HepG2 (cell line): ENCODE measurements around the gene TGM2. TPM values are rescaled to one million over a fixed set of nuclear protein-coding genes. Genes with fewer than 3 reads are reported as not detected.
A peak's percentile ranks its signal among the peaks of the same experiment; 100 is the strongest.

Experiments used
- CBX2 ChIP-seq, 2 experiments: fragments of 200-600 bp in 1 of 2; sonication (generic); formaldehyde crosslinking in 1 of 2; IDR thresholded peaks; 2 replicates each; pipeline versions ENCODE4 v1.7.0 to v1.8.1; 2018 to 2022; ENCODE audit warnings: low read depth in 2 of 2, low read length in 1 of 2, mild to moderate bottlenecking in 1 of 2, missing genetic modification reagents in 1 of 2
- CEBPG ChIP-seq: IDR thresholded peaks from 2 replicates; pipeline ENCODE4 v1.6.1; 2016
- GTF3A ChIP-seq: sonication (generic); formaldehyde crosslinking; conservative IDR thresholded peaks from 2 replicates; pipeline ENCODE4 v1.4.0; 2020; ENCODE audit warnings: mild to moderate bottlenecking, missing genetic modification reagents
- HMGA1 ChIP-seq: sonication (generic); formaldehyde crosslinking; conservative IDR thresholded peaks from 2 replicates; pipeline ENCODE4 v1.4.0; 2020; ENCODE audit warnings: missing genetic modification reagents
- IRF2 ChIP-seq: IDR thresholded peaks from 2 replicates; pipeline ENCODE4 v1.6.1; 2018; ENCODE audit warnings: missing genetic modification reagents, missing compliant biosample characterization
- PHF8 ChIP-seq: sonication (generic); formaldehyde crosslinking; IDR thresholded peaks from 2 replicates; pipeline ENCODE4 v1.5.0; 2020; ENCODE audit warnings: missing genetic modification reagents
- SAFB2 ChIP-seq: sonication (generic); formaldehyde crosslinking; IDR thresholded peaks from 2 replicates; pipeline ENCODE4 v1.5.1; 2020; ENCODE audit warnings: missing genetic modification reagents, low read depth, mild to moderate bottlenecking, borderline replicate concordance
- SRSF9 ChIP-seq: fragments of 200-400 bp; formaldehyde crosslinking; IDR thresholded peaks from 2 replicates; pipeline ENCODE4 v1.6.1; 2018; ENCODE audit warnings: borderline replicate concordance, mild to moderate bottlenecking, low read depth, low read length; ENCODE audit not compliant: insufficient read depth, poor library complexity, severe bottlenecking
- SSRP1 ChIP-seq: IDR thresholded peaks from 2 replicates; pipeline ENCODE4 v1.6.1; 2016; ENCODE audit warnings: control low read depth
- TBX2 ChIP-seq: sonication (generic); formaldehyde crosslinking; IDR thresholded peaks from 2 replicates; pipeline ENCODE4 v1.5.0; 2020; ENCODE audit warnings: missing genetic modification reagents, mild to moderate bottlenecking, borderline replicate concordance
- ZBTB38 ChIP-seq: sonication (generic); formaldehyde crosslinking; IDR thresholded peaks from 2 replicates; pipeline ENCODE4 v1.5.1; 2020; ENCODE audit warnings: mild to moderate bottlenecking, missing genetic modification reagents
- ZNF30 ChIP-seq: sonication (generic); formaldehyde crosslinking; IDR thresholded peaks from 2 replicates; pipeline ENCODE4 v1.5.0; 2020; ENCODE audit warnings: mild to moderate bottlenecking, missing genetic modification reagents
- ZNF564 ChIP-seq: sonication (generic); formaldehyde crosslinking; IDR thresholded peaks from 2 replicates; pipeline ENCODE4 v1.8.1; 2023; ENCODE audit warnings: mild to moderate bottlenecking, missing genetic modification reagents
- ZNF619 ChIP-seq: sonication (generic); formaldehyde crosslinking; IDR thresholded peaks from 2 replicates; pipeline ENCODE4 v1.4.0; 2020; ENCODE audit warnings: mild to moderate bottlenecking, missing genetic modification reagents
- ZNF7 ChIP-seq: IDR thresholded peaks from 2 replicates; pipeline ENCODE4 v1.6.1; 2016; ENCODE audit warnings: missing biosample characterization, missing genetic modification reagents
- ZNF709 ChIP-seq: sonication (generic); formaldehyde crosslinking; IDR thresholded peaks from 2 replicates; pipeline ENCODE4 v1.5.0; 2020; ENCODE audit warnings: mild to moderate bottlenecking, missing genetic modification reagents
- ZNF781 ChIP-seq: sonication (generic); formaldehyde crosslinking; IDR thresholded peaks from 2 replicates; pipeline ENCODE4 v1.5.1; 2020; ENCODE audit warnings: borderline replicate concordance, mild to moderate bottlenecking, missing genetic modification reagents; ENCODE audit errors: not compliant biosample characterization
- polyA plus RNA-seq, 8 experiments: library from polyadenylated mRNA; depleted of rRNA in 3 of 8; stranded (reverse) in 7 of 8; unstranded in 1 of 8; fragments of >200 nt; fragmentation: Illumina TruSeq in 4 of 8; extraction: Trizol in 4 of 8; gene quantifications; 2 replicates each; pipeline versions ENCODE4 v1.2.1 to v1.2.3, GENCODE V29; 2011 to 2016; ENCODE audit warnings: low read depth in 4 of 8, missing spikeins in 1 of 8, mixed read lengths in 1 of 8; ENCODE audit not compliant: insufficient read depth in 1 of 8
- total RNA-seq, 5 experiments: library from RNA; depleted of rRNA; stranded (reverse); fragments of >200 nt; fragmentation: Illumina TruSeq; extraction: Trizol; gene quantifications; 2 replicates each; pipeline ENCODE4 v1.2.3, GENCODE V29; 2016; ENCODE audit warnings: low read depth in 1 of 5
- TF ChIP-seq, protein P1 (sequence below): IDR thresholded peaks from 2 replicates; pipeline ENCODE4 v1.6.1; 2016; ENCODE audit warnings: mild to moderate bottlenecking
- TF ChIP-seq, protein P2 (sequence below): sonication (generic); formaldehyde crosslinking; IDR thresholded peaks from 2 replicates; pipeline ENCODE4 v1.4.0; 2020; ENCODE audit warnings: mild to moderate bottlenecking, missing genetic modification reagents

Gene TGM2
- total and polyA plus RNA-seq, 2 of the 13 experiments (the other 11 are each of a cell fraction or from before 2014, with no cell fraction given): 4.2 to 46.4 TPM

DNA sequence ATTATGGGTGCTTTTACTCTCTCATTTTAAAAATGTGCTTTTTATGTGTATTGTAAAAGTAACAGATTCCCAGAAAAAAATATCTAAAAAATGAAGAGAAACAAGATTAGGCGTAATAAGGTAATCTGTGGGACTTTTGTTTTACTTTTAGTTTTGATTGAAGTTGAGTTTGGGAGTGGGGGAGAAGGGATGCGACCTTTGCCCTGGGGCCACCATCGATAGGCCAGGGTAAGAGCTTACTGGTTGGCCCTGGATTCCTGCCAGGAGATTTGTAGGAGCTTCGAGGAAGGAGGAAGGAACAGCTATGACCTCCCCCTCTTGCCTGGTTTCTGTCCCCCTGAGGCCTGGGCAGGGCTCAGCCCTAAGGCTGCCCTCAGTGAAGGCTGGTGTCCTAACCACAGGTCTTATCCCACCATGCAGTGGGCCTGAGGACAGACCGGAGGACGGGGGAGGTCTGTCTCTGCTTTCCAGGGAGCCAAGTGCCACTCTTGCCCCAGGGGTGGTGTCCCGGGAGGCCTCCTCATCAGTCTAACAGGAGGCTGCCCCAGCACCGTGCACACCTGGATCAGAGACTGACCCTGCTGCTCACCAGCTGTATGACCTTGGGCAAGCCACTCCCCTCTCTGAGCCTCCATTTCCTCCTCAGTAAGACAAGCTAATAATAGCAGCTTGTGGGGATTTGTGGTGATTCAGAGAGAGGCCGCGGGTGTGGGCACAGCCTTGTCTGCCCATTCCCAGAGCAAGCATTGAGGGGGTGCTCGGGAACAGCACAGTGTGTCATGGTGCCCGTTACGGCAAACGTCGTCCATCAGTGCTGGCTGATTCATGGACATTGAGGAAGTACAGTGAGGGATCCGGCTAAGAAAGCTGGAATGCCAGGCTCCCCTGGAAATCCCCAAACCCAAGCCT lies 21.2 kb downstream of the TGM2 start (continued):
- TF ChIP-seq HMGA1: no peak
- no peak; the same call in none of the 2 replicates for TF ChIP-seq SSRP1 (CRISPR knock-in tag)
- TF ChIP-seq ZNF781 (CRISPR knock-in tag): peak; percentile 25
- peak; percentile 3; the same call in 1 of the 2 replicates for TF ChIP-seq CEBPG (CRISPR knock-in tag)
- no peak; the same call in 1 of the 2 replicates for TF ChIP-seq ZNF564 (CRISPR knock-in tag)
- TF ChIP-seq GTF3A (CRISPR knock-in tag): 0 out of 2 replicates have a peak, but pooled peaks have one; percentile 69
- no peak for TF ChIP-seq CBX2 (IDR thresholded peaks at IDR 0.05; ENCODE audit: low read depth, low read length)
- TF ChIP-seq CBX2 (CRISPR knock-in tag; IDR thresholded peaks at IDR 0.05; ENCODE audit: low read depth): no peak
- TF ChIP-seq, protein P1, sequence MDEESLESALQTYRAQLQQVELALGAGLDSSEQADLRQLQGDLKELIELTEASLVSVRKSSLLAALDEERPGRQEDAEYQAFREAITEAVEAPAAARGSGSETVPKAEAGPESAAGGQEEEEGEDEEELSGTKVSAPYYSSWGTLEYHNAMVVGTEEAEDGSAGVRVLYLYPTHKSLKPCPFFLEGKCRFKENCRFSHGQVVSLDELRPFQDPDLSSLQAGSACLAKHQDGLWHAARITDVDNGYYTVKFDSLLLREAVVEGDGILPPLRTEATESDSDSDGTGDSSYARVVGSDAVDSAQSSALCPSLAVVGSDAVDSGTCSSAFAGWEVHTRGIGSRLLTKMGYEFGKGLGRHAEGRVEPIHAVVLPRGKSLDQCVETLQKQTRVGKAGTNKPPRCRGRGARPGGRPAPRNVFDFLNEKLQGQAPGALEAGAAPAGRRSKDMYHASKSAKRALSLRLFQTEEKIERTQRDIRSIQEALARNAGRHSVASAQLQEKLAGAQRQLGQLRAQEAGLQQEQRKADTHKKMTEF: peak; percentile 86
- TF ChIP-seq TBX2: no peak; the same call in 1 of the 2 replicates
- TF ChIP-seq SAFB2 (CRISPR knock-in tag): peak; percentile 84
- TF ChIP-seq PHF8: peak; percentile 46; the same call in 1 of the 2 replicates
- TF ChIP-seq ZNF30 (CRISPR knock-in tag): no peak
- TF ChIP-seq ZBTB38 (CRISPR knock-in tag): peak; percentile 91
- TF ChIP-seq SRSF9: no peak
- no peak for TF ChIP-seq ZNF709 (CRISPR knock-in tag)
- TF ChIP-seq ZNF7: no peak
- no peak; the same call in 1 of the 2 replicates for TF ChIP-seq ZNF619 (CRISPR knock-in tag)
- peak; percentile 2; the same call in 1 of the 2 replicates for TF ChIP-seq IRF2
- TF ChIP-seq, protein P2, sequence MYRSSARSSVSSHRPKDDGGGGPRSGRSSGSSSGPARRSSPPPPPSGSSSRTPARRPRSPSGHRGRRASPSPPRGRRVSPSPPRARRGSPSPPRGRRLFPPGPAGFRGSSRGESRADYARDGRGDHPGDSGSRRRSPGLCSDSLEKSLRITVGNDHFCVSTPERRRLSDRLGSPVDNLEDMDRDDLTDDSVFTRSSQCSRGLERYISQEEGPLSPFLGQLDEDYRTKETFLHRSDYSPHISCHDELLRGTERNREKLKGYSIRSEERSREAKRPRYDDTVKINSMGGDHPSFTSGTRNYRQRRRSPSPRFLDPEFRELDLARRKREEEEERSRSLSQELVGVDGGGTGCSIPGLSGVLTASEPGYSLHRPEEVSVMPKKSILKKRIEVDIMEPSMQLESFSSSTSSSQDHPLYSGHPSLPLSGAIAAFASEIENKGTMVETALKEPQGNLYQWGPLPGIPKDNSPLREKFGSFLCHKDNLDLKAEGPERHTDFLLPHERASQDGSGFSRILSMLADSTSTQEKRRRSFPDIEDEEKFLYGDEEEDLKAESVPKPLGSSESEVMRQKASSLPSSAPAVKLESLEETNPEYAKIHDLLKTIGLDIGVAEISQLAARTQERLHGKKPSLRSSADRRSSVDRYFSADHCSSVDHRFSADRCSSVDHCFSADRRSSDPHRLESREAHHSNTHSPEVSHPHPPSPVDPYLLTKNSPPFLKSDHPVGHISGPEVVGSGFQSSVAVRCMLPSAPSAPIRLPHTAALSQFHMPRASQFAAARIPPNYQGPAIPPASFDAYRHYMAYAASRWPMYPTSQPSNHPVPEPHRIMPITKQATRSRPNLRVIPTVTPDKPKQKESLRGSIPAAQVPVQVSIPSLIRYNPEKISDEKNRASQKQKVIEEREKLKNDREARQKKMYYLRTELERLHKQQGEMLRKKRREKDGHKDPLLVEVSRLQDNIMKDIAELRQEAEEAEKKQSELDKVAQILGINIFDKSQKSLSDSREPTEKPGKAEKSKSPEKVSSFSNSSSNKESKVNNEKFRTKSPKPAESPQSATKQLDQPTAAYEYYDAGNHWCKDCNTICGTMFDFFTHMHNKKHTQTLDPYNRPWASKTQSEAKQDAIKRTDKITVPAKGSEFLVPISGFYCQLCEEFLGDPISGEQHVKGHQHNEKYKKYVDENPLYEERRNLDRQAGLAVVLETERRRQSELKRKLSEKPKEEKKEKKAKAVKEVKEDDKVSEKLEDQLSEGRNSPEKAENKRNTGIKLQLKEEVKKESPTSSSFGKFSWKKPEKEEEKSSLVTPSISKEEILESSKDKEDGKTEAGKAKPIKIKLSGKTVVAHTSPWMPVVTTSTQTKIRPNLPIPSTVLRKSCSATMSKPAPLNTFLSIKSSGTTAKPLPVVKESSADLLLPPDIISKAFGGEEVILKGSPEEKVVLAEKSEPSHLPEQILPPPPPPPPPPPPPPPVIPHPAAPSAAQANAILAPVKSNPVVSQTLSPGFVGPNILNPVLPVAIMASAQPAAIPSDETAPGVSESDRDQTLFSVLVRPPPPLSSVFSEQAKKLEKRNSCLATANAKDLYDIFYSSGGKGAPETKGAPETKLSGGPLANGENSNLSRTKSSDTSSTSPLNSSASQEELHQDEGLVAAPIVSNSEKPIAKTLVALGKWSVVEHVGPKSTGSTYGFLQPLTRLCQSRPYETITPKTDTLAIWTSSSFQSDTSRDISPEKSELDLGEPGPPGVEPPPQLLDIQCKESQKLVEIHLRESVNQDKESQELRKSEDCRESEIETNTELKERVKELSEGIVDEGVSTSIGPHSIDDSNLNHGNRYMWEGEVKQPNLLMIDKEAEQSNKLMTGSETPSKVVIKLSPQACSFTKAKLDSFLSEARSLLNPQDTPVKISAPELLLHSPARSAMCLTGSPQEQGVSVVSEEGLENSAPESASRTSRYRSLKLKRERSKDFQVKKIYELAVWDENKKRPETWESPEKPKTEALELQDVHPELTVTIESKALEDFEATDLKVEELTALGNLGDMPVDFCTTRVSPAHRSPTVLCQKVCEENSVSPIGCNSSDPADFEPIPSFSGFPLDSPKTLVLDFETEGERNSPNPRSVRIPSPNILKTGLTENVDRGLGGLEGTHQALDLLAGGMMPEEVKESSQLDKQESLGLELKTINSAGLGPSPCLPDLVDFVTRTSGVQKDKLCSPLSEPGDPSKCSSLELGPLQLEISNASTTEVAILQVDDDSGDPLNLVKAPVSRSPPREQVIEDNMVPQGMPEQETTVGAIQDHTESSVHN (CRISPR knock-in tag): peak; percentile 95; the same call in 1 of the 2 replicates
